K562 (cell line): ENCODE results near the gene BCR. TPM values are rescaled to one million over a fixed set of nuclear protein-coding genes. Genes with fewer than 3 reads are reported as not detected.

ENCODE experiments used
- ATAC-seq: fragments of 200-7000 bp; cut with Tn5 transposase; 3 replicates; pipeline ENCODE4 v1.9.1; 2020; ENCODE audit warnings: moderate library complexity
- BruUV-seq: library from RNA; stranded (reverse); fragments of 400-500 nt; replicated peaks from 2 replicates; lab custom pipeline; 2021; lab: Mats Ljungman, UMichigan
- CTCF ChIA-PET: fragments of 300-600 bp; formaldehyde crosslinking; extraction: SDS; loops from one replicate; lab custom pipeline; 2021; ENCODE audit warnings: low intra/inter-chr PET ratio; lab: Yijun Ruan, JAX
- POLR2A ChIA-PET: fragments of 300-600, 350-650 bp; sonication (Branson Sonifier 250); formaldehyde crosslinking; extraction: SDS; loops from one replicate; lab custom pipeline; 2021; ENCODE audit warnings: antibody characterized with exemption, inconsistent platforms; lab: Yijun Ruan, JAX
- DNase-seq, 4 experiments: peaks; one replicate each; pipeline versions ENCODE4 v3.0.0 to v3.0.0-alpha.2; 2011 to 2018; ENCODE audit warnings: low spot score in 3 of 4, mixed read lengths in 3 of 4; ENCODE audit errors: extremely low read depth in 1 of 4
- FAIRE-seq: peaks from 2 replicates; lab custom pipeline; 2011; peaks lifted over from hg19 to GRCh38; lab: Jason Lieb, UNC
- H2AFZ ChIP-seq: 2 replicates; pipeline ENCODE4 v1.6.0; 2011; ENCODE audit warnings: low read depth, low read length, control low read depth, inconsistent platforms
- H3K27ac ChIP-seq: fragments of 200-600 bp; 3 replicates; pipeline ENCODE4 v1.8.0; 2011; ENCODE audit warnings: low read depth, mild to moderate bottlenecking, control low read depth, inconsistent platforms, low read length, moderate library complexity, mixed read lengths; ENCODE audit errors: extremely low read depth
- H3K27me3 ChIP-seq, 2 experiments: fragments of 300-600 bp in 1 of 2; 2 replicates in 1 of 2; 3 replicates in 1 of 2; pipeline versions ENCODE4 v1.6.0 to v1.8.0; 2011; ENCODE audit warnings: inconsistent platforms in 2 of 2, low read length in 2 of 2, mild to moderate bottlenecking in 1 of 2, mixed read lengths in 1 of 2, moderate library complexity in 1 of 2; ENCODE audit not compliant: control insufficient read depth in 2 of 2, insufficient read depth in 2 of 2
- H3K36me3 ChIP-seq: fragments of 300-600 bp; 3 replicates; pipeline ENCODE4 v1.8.0; 2011; ENCODE audit warnings: mild to moderate bottlenecking, low read length, inconsistent platforms; ENCODE audit not compliant: control insufficient read depth, insufficient read depth
- H3K4me1 ChIP-seq, 2 experiments: fragments of 200-600 bp in 1 of 2; replicated peaks in 1 of 2; 2 replicates in 1 of 2; 3 replicates in 1 of 2; pipeline versions ENCODE4 v1.5.1 to v1.8.0; 2011; ENCODE audit warnings: inconsistent platforms in 2 of 2, low read length in 2 of 2, mild to moderate bottlenecking in 1 of 2, mixed read lengths in 1 of 2, moderate library complexity in 1 of 2; ENCODE audit not compliant: control insufficient read depth in 2 of 2, insufficient read depth in 2 of 2
- H3K4me2 ChIP-seq: 2 replicates; pipeline ENCODE4 v1.6.1; 2011; ENCODE audit warnings: low read length, control low read depth, inconsistent platforms, mixed read lengths; ENCODE audit not compliant: insufficient read depth
- H3K4me3 ChIP-seq: fragments of 200-600 bp; sonication (generic), shearing (Covaris generic); 2 replicates; pipeline ENCODE4 v1.5.1; 2016; ENCODE audit warnings: control low read depth, inconsistent platforms
- H3K79me2 ChIP-seq: fragments of 200-600 bp; 3 replicates; pipeline ENCODE4 v1.8.0; 2011; ENCODE audit warnings: low read length, inconsistent platforms; ENCODE audit not compliant: control insufficient read depth, insufficient read depth
- H3K9ac ChIP-seq, 2 experiments: 2 replicates each; pipeline versions ENCODE4 v1.6.0 to v1.6.1; 2011; ENCODE audit warnings: low read depth in 2 of 2, low read length in 2 of 2, control low read depth in 1 of 2, inconsistent platforms in 1 of 2, mild to moderate bottlenecking in 1 of 2, mixed read lengths in 1 of 2; ENCODE audit not compliant: insufficient read depth in 1 of 2
- H3K9me1 ChIP-seq: one replicate; pipeline ENCODE4 v1.6.0; 2011; ENCODE audit warnings: inconsistent platforms, mild to moderate bottlenecking, low read length, moderate library complexity; ENCODE audit not compliant: control insufficient read depth, insufficient read depth
- H3K9me3 ChIP-seq: replicated peaks from 2 replicates; pipeline ENCODE4 v1.5.1; 2011; ENCODE audit warnings: low read depth, low read length, inconsistent platforms; ENCODE audit not compliant: control insufficient read depth, insufficient read depth
- H4K20me1 ChIP-seq: replicated peaks from 2 replicates; pipeline ENCODE4 v1.6.1; 2011; ENCODE audit warnings: low read length, inconsistent platforms, mixed read lengths; ENCODE audit not compliant: control insufficient read depth, insufficient read depth
- ESRRB ChIP-seq: fragments of 250-450 bp; sonication (Bioruptor Pico); IDR thresholded peaks from 2 replicates; pipeline ENCODE4 v1.5.0; 2020; ENCODE audit warnings: mild to moderate bottlenecking, moderate library complexity, borderline replicate concordance
- LARP7 ChIP-seq: fragments of 450-650 bp; IDR thresholded peaks from 2 replicates; pipeline ENCODE4 v1.6.1; 2016
- ZC3H11A ChIP-seq: IDR thresholded peaks from 2 replicates; pipeline ENCODE4 v1.6.1; 2012; ENCODE audit warnings: low read depth, low read length, improper control_type of control experiment
- ZNF41 ChIP-seq: fragments of 250-450 bp; sonication (Bioruptor Pico); conservative IDR thresholded peaks from 2 replicates; pipeline ENCODE4 v1.4.0; 2020; ENCODE audit warnings: mild to moderate bottlenecking
- WGBS: fragments of 100-300 bp; shearing (Covaris generic); methylation state at CpG from one replicate; pipeline ENCODE4 v1.1.6; 2016; ENCODE audit warnings: low coverage, mixed read lengths; ENCODE audit not compliant: insufficient coverage; ENCODE audit errors: missing lambda C conversion rate; 5-methylcytosine and 5-hydroxymethylcytosine counted together
- in situ Hi-C: fragments of 300-500 bp; cut with MboI; formaldehyde crosslinking; loops from 4 replicates; pipeline ENCODE4 v1.15.0; 2018; ENCODE audit warnings: inconsistent platforms, mixed read lengths
- intact Hi-C: fragments of 100-400 bp; cut with micrococcal nuclease; formaldehyde crosslinking; loops from 2 replicates; pipeline ENCODE4 v1.14.2; 2022
- polyA plus RNA-seq, 8 experiments: library from polyadenylated mRNA; depleted of rRNA in 4 of 8; stranded (reverse) in 5 of 8; unstranded in 3 of 8; fragments of >200 nt; fragmentation: Nextera tagmentation in 2 of 8; fragmentation: Illumina TruSeq in 1 of 8; extraction: Ambion mirVana in 2 of 8; extraction: Trizol in 1 of 8; gene quantifications; 2 replicates each; pipeline versions ENCODE4 v1.2.1 to v1.2.3, GENCODE V29; 2011 to 2014; ENCODE audit warnings: inconsistent platforms in 1 of 8, missing spikeins in 1 of 8
- total RNA-seq, 7 experiments: library from RNA; depleted of rRNA in 6 of 7; stranded (reverse); fragments of >200 nt in 6 of 7; fragmentation: Illumina TruSeq in 2 of 7; extraction: Trizol in 2 of 7; gene quantifications; 2 replicates each; pipeline versions ENCODE4 v1.2.1 to v1.2.3, GENCODE V29; 2011 to 2021; ENCODE audit warnings: low replicate concordance in 1 of 7
- TF ChIP-seq, protein P1 (sequence below): sonication (generic); formaldehyde crosslinking; IDR thresholded peaks from 2 replicates; pipeline ENCODE4 v1.8.1; 2023; ENCODE audit warnings: mild to moderate bottlenecking, missing genetic modification reagents

BCR gene
- total and polyA plus RNA-seq, 9 of the 15 experiments (the other 6 are each of a cell fraction or from before 2014, with no cell fraction given): 0.41 to 150 (median 45.6) TPM

DNA sequence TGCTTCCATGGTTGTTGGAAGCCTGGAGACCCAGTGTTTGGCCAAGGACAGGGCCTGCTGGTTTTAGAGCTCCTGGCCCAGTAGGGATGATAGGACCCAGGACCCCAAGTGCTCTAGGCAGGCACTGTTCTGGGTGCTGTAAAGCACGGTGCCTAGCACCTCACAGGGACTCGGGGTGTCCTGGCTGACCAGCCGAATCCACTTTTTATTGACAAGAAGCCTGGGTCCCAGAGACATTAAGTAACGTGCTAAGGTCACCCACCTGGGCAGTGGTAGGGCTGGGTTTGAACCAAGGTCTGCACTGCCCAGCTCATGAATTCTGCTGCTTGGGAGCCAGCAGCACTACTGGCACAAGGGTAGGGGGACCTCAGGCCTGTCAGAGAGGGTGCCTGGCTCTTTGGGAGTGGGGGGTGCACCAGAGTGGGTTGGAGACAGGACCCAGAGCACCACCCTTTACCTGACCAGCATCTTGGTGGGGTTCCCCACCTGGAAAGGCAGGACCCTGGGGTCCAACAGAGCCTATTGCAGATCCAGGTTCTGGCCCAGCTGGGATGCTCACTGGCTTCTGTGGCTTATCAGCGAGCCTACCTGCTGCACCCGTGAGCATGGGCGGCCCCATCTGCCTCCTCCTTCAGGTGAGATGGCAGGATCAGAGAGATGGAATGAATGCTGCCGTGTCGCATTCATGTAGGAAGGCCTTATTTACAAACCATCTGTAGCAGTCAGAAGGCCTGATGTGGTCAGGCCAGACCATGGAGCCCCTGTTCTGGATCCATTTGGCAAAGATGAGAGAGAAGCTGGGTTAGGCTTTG, 52.0 kb downstream of the BCR start:
- FAIRE-seq (no peak), DNase-seq (peak in 3 of 4 experiments; percentile 53 to 60 (median 58)), ATAC-seq (no peak)
- H3K36me3 ChIP-seq: peaks cover 13% of the 10 kb centered on the region; the same call in 2 of the 3 replicates
- POLR2A ChIA-PET: interaction anchor here (0.6 to 80.1 kb wide), 5 partner anchors 15 to 46 kb away, joined by 3 to 3476 read pairs (median 4); partner anchors contain the start of genes BCR and RAB36
- no peak overlapping the region for H3K4me2 ChIP-seq
- no peak overlapping the region for H3K27ac ChIP-seq
- no TSS peak for BruUV-seq
- no peaks in the 10 kb centered on the region for H3K27me3 ChIP-seq
- intact Hi-C loops (no loop called here), in situ Hi-C loops (no loop called here)
- no peaks in the 10 kb centered on the region for H3K9me3 ChIP-seq
- 84% methylated on average over 9 of the region's 9 CpGs for WGBS
- H3K9me1 ChIP-seq: peaks cover 37% of the 10 kb centered on the region
- H3K9ac ChIP-seq: peak overlapping the region in 1 of 2 experiments; percentile 21; a peak in 2 of 4 replicates
- CTCF ChIA-PET: interaction anchor here (0.6 kb wide), 1 partner anchor 33 kb away, joined by 3 read pairs; no protein-coding TSS in a partner anchor
- peaks cover 92% of the 10 kb centered on the region for H3K79me2 ChIP-seq
- H3K4me3 ChIP-seq: no peak overlapping the region
- H3K4me1 ChIP-seq: peaks cover 0 to 20% of the 10 kb centered on the region in 2 experiments; a peak in 3 of 5 replicates
- H4K20me1 ChIP-seq: peaks cover 65% of the 10 kb centered on the region
- H2AFZ ChIP-seq: no peak overlapping the region
- TF ChIP-seq LARP7 (no peak), ZNF41 (CRISPR knock-in tag) (no peak), ESRRB (CRISPR knock-in tag) (no peak), ZC3H11A (no peak)
- TF ChIP-seq, protein P1, sequence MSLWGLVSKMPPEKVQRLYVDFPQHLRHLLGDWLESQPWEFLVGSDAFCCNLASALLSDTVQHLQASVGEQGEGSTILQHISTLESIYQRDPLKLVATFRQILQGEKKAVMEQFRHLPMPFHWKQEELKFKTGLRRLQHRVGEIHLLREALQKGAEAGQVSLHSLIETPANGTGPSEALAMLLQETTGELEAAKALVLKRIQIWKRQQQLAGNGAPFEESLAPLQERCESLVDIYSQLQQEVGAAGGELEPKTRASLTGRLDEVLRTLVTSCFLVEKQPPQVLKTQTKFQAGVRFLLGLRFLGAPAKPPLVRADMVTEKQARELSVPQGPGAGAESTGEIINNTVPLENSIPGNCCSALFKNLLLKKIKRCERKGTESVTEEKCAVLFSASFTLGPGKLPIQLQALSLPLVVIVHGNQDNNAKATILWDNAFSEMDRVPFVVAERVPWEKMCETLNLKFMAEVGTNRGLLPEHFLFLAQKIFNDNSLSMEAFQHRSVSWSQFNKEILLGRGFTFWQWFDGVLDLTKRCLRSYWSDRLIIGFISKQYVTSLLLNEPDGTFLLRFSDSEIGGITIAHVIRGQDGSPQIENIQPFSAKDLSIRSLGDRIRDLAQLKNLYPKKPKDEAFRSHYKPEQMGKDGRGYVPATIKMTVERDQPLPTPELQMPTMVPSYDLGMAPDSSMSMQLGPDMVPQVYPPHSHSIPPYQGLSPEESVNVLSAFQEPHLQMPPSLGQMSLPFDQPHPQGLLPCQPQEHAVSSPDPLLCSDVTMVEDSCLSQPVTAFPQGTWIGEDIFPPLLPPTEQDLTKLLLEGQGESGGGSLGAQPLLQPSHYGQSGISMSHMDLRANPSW (CRISPR knock-in tag): 0 out of 2 replicates have a peak, but pooled peaks have one; percentile 88
